IPS-18a (cell line): ENCODE measurements around the gene ATXN1.

ENCODE experiments used
- H3K27ac ChIP-seq: one replicate; pipeline ENCODE4 v1.5.1; 2013; ENCODE audit warnings: low read length
- H3K27me3 ChIP-seq: one replicate; pipeline ENCODE4 v1.6.1; 2013; ENCODE audit warnings: mild to moderate bottlenecking, low read length; ENCODE audit not compliant: control insufficient read depth, insufficient read depth
- H3K36me3 ChIP-seq: one replicate; pipeline ENCODE4 v1.6.1; 2013; ENCODE audit warnings: low read depth, low read length; ENCODE audit not compliant: control insufficient read depth
- H3K4me1 ChIP-seq: one replicate; pipeline ENCODE4 v1.6.1; 2013; ENCODE audit warnings: low read depth, low read length; ENCODE audit not compliant: control insufficient read depth
- H3K4me3 ChIP-seq: one replicate; pipeline ENCODE4 v1.5.1; 2013; ENCODE audit warnings: low read length
- H3K9ac ChIP-seq: one replicate; pipeline ENCODE4 v1.6.1; 2013; ENCODE audit warnings: mild to moderate bottlenecking, low read length, moderate library complexity
- H3K9me3 ChIP-seq: one replicate; pipeline ENCODE4 v1.6.1; 2013; ENCODE audit warnings: low read depth, low read length; ENCODE audit not compliant: control insufficient read depth

ATXN1 gene

GRCh38 chr6:16759181-16759645, 2.0 kb downstream of the ATXN1 start:
- Histone ChIP-seq H3K27me3 (peaks cover 50% of the 10 kb centered on the region), H3K36me3 (no peaks in the 10 kb centered on the region), H3K9me3 (no peaks in the 10 kb centered on the region), H3K4me3 (peak overlapping the region; percentile 88), H3K4me1 (peaks cover 15% of the 10 kb centered on the region), H3K27ac (no peak overlapping the region), H3K9ac (peak overlapping the region; percentile 56)

GRCh38 chr6:16758163-16758975, 2.9 kb downstream of the ATXN1 start:
- Histone ChIP-seq H3K36me3 (no peaks in the 10 kb centered on the region), H3K4me3 (peak overlapping the region; percentile 88), H3K4me1 (peaks cover 15% of the 10 kb centered on the region), H3K27ac (no peak overlapping the region), H3K9ac (no peak overlapping the region), H3K27me3 (peaks cover 46% of the 10 kb centered on the region), H3K9me3 (no peaks in the 10 kb centered on the region)

GRCh38 chr6:16757332-16757731, 3.9 kb downstream of the ATXN1 start:
- Histone ChIP-seq H3K4me1 (peaks cover 15% of the 10 kb centered on the region), H3K4me3 (no peak overlapping the region), H3K27me3 (peaks cover 36% of the 10 kb centered on the region), H3K9me3 (no peaks in the 10 kb centered on the region), H3K27ac (no peak overlapping the region), H3K36me3 (no peaks in the 10 kb centered on the region), H3K9ac (no peak overlapping the region)

- no peak overlapping the region for H3K4me3 ChIP-seq
Observed at GRCh38 chr6:16756660-16757255, 4.5 kb downstream of the ATXN1 start.

GRCh38 chr6:16755544-16755943, 5.7 kb downstream of the ATXN1 start:
- Histone ChIP-seq H3K36me3 (no peaks in the 10 kb centered on the region), H3K9me3 (no peaks in the 10 kb centered on the region), H3K4me1 (peaks cover 15% of the 10 kb centered on the region), H3K9ac (no peak overlapping the region), H3K27ac (no peak overlapping the region), H3K27me3 (peaks cover 29% of the 10 kb centered on the region), H3K4me3 (no peak overlapping the region)

More at GRCh38 chr6:16756660-16757255, 4.5 kb downstream of the ATXN1 start:
- no peak overlapping the region for H3K9ac ChIP-seq
- no peaks in the 10 kb centered on the region for H3K36me3 ChIP-seq
- peaks cover 30% of the 10 kb centered on the region for H3K27me3 ChIP-seq
- H3K4me1 ChIP-seq = peaks cover 15% of the 10 kb centered on the region
- H3K9me3 ChIP-seq = no peaks in the 10 kb centered on the region
- no peak overlapping the region for H3K27ac ChIP-seq

GRCh38 chr6:16754876-16755275, 6.4 kb downstream of the ATXN1 start:
- no peaks in the 10 kb centered on the region for H3K36me3 ChIP-seq
- peaks cover 15% of the 10 kb centered on the region for H3K4me1 ChIP-seq
- H3K27me3 ChIP-seq = peaks cover 29% of the 10 kb centered on the region
- no peak overlapping the region for H3K27ac ChIP-seq
- no peak overlapping the region for H3K4me3 ChIP-seq
- H3K9ac ChIP-seq = no peak overlapping the region
- no peaks in the 10 kb centered on the region for H3K9me3 ChIP-seq

GRCh38 chr6:16754274-16754673, 7.0 kb downstream of the ATXN1 start:
- no peak overlapping the region for H3K4me3 ChIP-seq
- no peaks in the 10 kb centered on the region for H3K9me3 ChIP-seq
- H3K9ac ChIP-seq = no peak overlapping the region
- no peaks in the 10 kb centered on the region for H3K36me3 ChIP-seq
- H3K27me3 ChIP-seq = peaks cover 25% of the 10 kb centered on the region
- H3K27ac ChIP-seq = no peak overlapping the region
- H3K4me1 ChIP-seq = peaks cover 15% of the 10 kb centered on the region

GRCh38 chr6:16753341-16753740, 7.9 kb downstream of the ATXN1 start:
- Histone ChIP-seq H3K36me3 (no peaks in the 10 kb centered on the region), H3K4me1 (peaks cover 7% of the 10 kb centered on the region), H3K9me3 (no peaks in the 10 kb centered on the region), H3K27ac (no peak overlapping the region), H3K27me3 (peaks cover 16% of the 10 kb centered on the region), H3K4me3 (no peak overlapping the region), H3K9ac (no peak overlapping the region)

GRCh38 chr6:16752206-16752866, 8.9 kb downstream of the ATXN1 start:
- peaks cover 8% of the 10 kb centered on the region for H3K27me3 ChIP-seq
- H3K9me3 ChIP-seq = no peaks in the 10 kb centered on the region
- H3K27ac ChIP-seq = no peak overlapping the region
- H3K36me3 ChIP-seq = no peaks in the 10 kb centered on the region
- H3K4me3 ChIP-seq = no peak overlapping the region
- no peak overlapping the region for H3K9ac ChIP-seq
- no peaks in the 10 kb centered on the region for H3K4me1 ChIP-seq

- Histone ChIP-seq H3K27me3 (no peaks in the 10 kb centered on the region), H3K9ac (no peak overlapping the region), H3K4me1 (no peaks in the 10 kb centered on the region), H3K9me3 (no peaks in the 10 kb centered on the region), H3K27ac (no peak overlapping the region), H3K36me3 (no peaks in the 10 kb centered on the region), H3K4me3 (no peak overlapping the region)
Observed at GRCh38 chr6:16751251-16751946, 9.9 kb downstream of the ATXN1 start.

- H3K9me3 ChIP-seq = no peaks in the 10 kb centered on the region
- H3K36me3 ChIP-seq = no peaks in the 10 kb centered on the region
- H3K4me3 ChIP-seq = no peak overlapping the region
- peaks cover 2% of the 10 kb centered on the region for H3K4me1 ChIP-seq
- H3K27me3 ChIP-seq = no peaks in the 10 kb centered on the region
- H3K9ac ChIP-seq = no peak overlapping the region
- H3K27ac ChIP-seq = no peak overlapping the region
Observed at GRCh38 chr6:16750566-16750965, 10.7 kb downstream of the ATXN1 start.
